Natural killer cell (primary cell): ENCODE measurements around the gene SLC6A6. TPM values are rescaled to one million over a fixed set of nuclear protein-coding genes. Genes with fewer than 3 reads are reported as not detected.

ENCODE experiments used
- ATAC-seq, 3 donors: fragments of 150-1000 bp in 2 of 3; fragments of 200-7000 bp in 1 of 3; cut with Tn5 transposase; 1 replicate in 1 of 3; 2 replicates in 2 of 3; pipeline ENCODE4 v1.10.0; 2021; ENCODE audit warnings: mild to moderate bottlenecking in 2 of 3, moderate library complexity in 2 of 3
- DNase-seq, 2 donors: peaks; one replicate each; pipeline versions ENCODE4 v3.0.0 to v3.0.0-alpha.2; 2013 to 2021; ENCODE audit warnings: mixed read lengths in 1 of 2
- H3K27ac ChIP-seq: one replicate; pipeline ENCODE4 v1.5.1; 2013; ENCODE audit warnings: mild to moderate bottlenecking, low read length
- H3K27me3 ChIP-seq: one replicate; pipeline ENCODE4 v1.6.1; 2013; ENCODE audit warnings: low read length; ENCODE audit not compliant: control insufficient read depth, insufficient read depth
- H3K36me3 ChIP-seq: one replicate; pipeline ENCODE4 v1.6.1; 2013; ENCODE audit warnings: low read length; ENCODE audit not compliant: control insufficient read depth, insufficient read depth
- H3K4me1 ChIP-seq: one replicate; pipeline ENCODE4 v1.6.1; 2013; ENCODE audit warnings: low read length; ENCODE audit not compliant: control insufficient read depth, insufficient read depth
- H3K4me3 ChIP-seq: one replicate; pipeline ENCODE4 v1.5.1; 2013; ENCODE audit warnings: low read length
- H3K9me3 ChIP-seq: one replicate; pipeline ENCODE4 v1.6.1; 2013; ENCODE audit warnings: low read length; ENCODE audit not compliant: control insufficient read depth, insufficient read depth
- H3K27ac Mint-ChIP-seq, 2 donors: one replicate each; pipeline ENCODE4 v1.8.0; 2022; ENCODE audit warnings: mild to moderate bottlenecking in 2 of 2, mixed read lengths in 2 of 2, moderate library complexity in 1 of 2
- H3K27me3 Mint-ChIP-seq, 2 donors: one replicate each; pipeline ENCODE4 v1.8.0; 2022; ENCODE audit warnings: low read depth in 2 of 2, mixed read lengths in 2 of 2
- H3K36me3 Mint-ChIP-seq: one replicate; pipeline ENCODE4 v1.8.0; 2022; ENCODE audit warnings: mixed read lengths
- H3K4me1 Mint-ChIP-seq, 2 donors: one replicate each; pipeline ENCODE4 v1.8.0; 2022; ENCODE audit warnings: mixed read lengths in 2 of 2
- H3K4me3 Mint-ChIP-seq: one replicate; pipeline ENCODE4 v1.8.0; 2022; ENCODE audit warnings: mild to moderate bottlenecking, moderate library complexity, mixed read lengths
- H3K9me3 Mint-ChIP-seq, 2 donors: one replicate each; pipeline ENCODE4 v1.8.0; 2022; ENCODE audit warnings: mixed read lengths in 2 of 2
- WGBS: methylation state at CpG from one replicate; pipeline ENCODE4 v1.1.7; 2013; ENCODE audit warnings: missing lambda C conversion rate; ENCODE audit not compliant: insufficient coverage; 5-methylcytosine and 5-hydroxymethylcytosine counted together
- intact Hi-C: fragments of 100-400 bp; cut with micrococcal nuclease; formaldehyde crosslinking; loops from one replicate; pipeline ENCODE4 v1.14.2; 2022
- total RNA-seq, 4 donors: library from RNA; stranded (reverse); fragments of 120-200 nt in 1 of 4; gene quantifications; one replicate each; pipeline versions ENCODE4 v1.2.3 to v1.2.4, GENCODE V29; 2013 to 2022
- TF ChIP-seq, protein P1 (sequence below): fragments of 200-600 bp; IDR thresholded peaks from one replicate; pipeline ENCODE4 v1.8.0; 2022; ENCODE audit warnings: antibody characterized with exemption

The SLC6A6 gene
- total RNA-seq, 3 donors from 2014 or later (not counting 1 experiment from before 2014, with no cell fraction given): 43.7 to 55.4 (median 50.1) TPM

GRCh38 chr3:14505001-14505802 is 102.8 kb downstream of the SLC6A6 start:
- H3K27me3 Mint-ChIP-seq: peaks cover 5 to 14% of the 10 kb centered on the region in 2 donors
- H3K27ac Mint-ChIP-seq: no peak overlapping the region
- Histone ChIP-seq H3K27me3 (no peaks in the 10 kb centered on the region), H3K27ac (no peak overlapping the region), H3K4me1 (peaks cover 3% of the 10 kb centered on the region), H3K9me3 (no peaks in the 10 kb centered on the region), H3K36me3 (no peaks in the 10 kb centered on the region), H3K4me3 (no peak overlapping the region)
- intact Hi-C loops: no loop called here
- 87% methylated on average over 22 of the region's 22 CpGs for WGBS
- TF ChIP-seq, protein P1, sequence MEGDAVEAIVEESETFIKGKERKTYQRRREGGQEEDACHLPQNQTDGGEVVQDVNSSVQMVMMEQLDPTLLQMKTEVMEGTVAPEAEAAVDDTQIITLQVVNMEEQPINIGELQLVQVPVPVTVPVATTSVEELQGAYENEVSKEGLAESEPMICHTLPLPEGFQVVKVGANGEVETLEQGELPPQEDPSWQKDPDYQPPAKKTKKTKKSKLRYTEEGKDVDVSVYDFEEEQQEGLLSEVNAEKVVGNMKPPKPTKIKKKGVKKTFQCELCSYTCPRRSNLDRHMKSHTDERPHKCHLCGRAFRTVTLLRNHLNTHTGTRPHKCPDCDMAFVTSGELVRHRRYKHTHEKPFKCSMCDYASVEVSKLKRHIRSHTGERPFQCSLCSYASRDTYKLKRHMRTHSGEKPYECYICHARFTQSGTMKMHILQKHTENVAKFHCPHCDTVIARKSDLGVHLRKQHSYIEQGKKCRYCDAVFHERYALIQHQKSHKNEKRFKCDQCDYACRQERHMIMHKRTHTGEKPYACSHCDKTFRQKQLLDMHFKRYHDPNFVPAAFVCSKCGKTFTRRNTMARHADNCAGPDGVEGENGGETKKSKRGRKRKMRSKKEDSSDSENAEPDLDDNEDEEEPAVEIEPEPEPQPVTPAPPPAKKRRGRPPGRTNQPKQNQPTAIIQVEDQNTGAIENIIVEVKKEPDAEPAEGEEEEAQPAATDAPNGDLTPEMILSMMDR: no peak
- no peak for ATAC-seq
- no peak for DNase-seq
- no peak overlapping the region for H3K4me3 Mint-ChIP-seq
- H3K9me3 Mint-ChIP-seq: peaks cover 5 to 9% of the 10 kb centered on the region in 2 donors
- H3K4me1 Mint-ChIP-seq: peaks cover 0 to 13% of the 10 kb centered on the region in 2 donors
- H3K36me3 Mint-ChIP-seq: peaks cover 23% of the 10 kb centered on the region

- Histone ChIP-seq H3K27ac (no peak overlapping the region), H3K9me3 (no peaks in the 10 kb centered on the region), H3K4me3 (no peak overlapping the region), H3K27me3 (no peaks in the 10 kb centered on the region), H3K4me1 (peaks cover 3% of the 10 kb centered on the region), H3K36me3 (no peaks in the 10 kb centered on the region)
- DNase-seq (no peak), ATAC-seq (no peak)
- intact Hi-C loops: no loop called here
- H3K4me1 Mint-ChIP-seq: peaks cover 0 to 13% of the 10 kb centered on the region in 2 donors
- no peak overlapping the region for H3K27ac Mint-ChIP-seq
- TF ChIP-seq, protein P1: no peak
- peaks cover 5 to 9% of the 10 kb centered on the region in 2 donors for H3K9me3 Mint-ChIP-seq
- H3K36me3 Mint-ChIP-seq: peaks cover 23% of the 10 kb centered on the region
- peaks cover 5 to 14% of the 10 kb centered on the region in 2 donors for H3K27me3 Mint-ChIP-seq
- no peak overlapping the region for H3K4me3 Mint-ChIP-seq
- 85% methylated on average over 16 of the region's 16 CpGs for WGBS
These were observed 103.5 kb downstream of the SLC6A6 start for GRCh38 chr3:14505803-14506500.

GRCh38 chr3:14506626-14507304 is 104.4 kb downstream of the SLC6A6 start:
- Mint-ChIP-seq H3K4me3 (no peak overlapping the region), H3K36me3 (peaks cover 16% of the 10 kb centered on the region), H3K27ac (no peak overlapping the region), H3K27me3 (peaks cover 5 to 14% of the 10 kb centered on the region in 2 donors), H3K4me1 (peaks cover 0 to 13% of the 10 kb centered on the region in 2 donors), H3K9me3 (peaks cover 5 to 7% of the 10 kb centered on the region in 2 donors)
- TF ChIP-seq, protein P1: no peak
- no peaks in the 10 kb centered on the region for H3K9me3 ChIP-seq
- H3K36me3 ChIP-seq: no peaks in the 10 kb centered on the region
- H3K27ac ChIP-seq: no peak overlapping the region
- peaks cover 3% of the 10 kb centered on the region for H3K4me1 ChIP-seq
- H3K27me3 ChIP-seq: no peaks in the 10 kb centered on the region
- DNase-seq: no peak
- 82% methylated on average over 15 of the region's 15 CpGs for WGBS
- intact Hi-C loops: no loop called here
- no peak overlapping the region for H3K4me3 ChIP-seq
- no peak for ATAC-seq
